Stimulated activated CD4-positive, alpha-beta T cell treated with anti-CD3 and anti-CD28 coated beads, Interleukin-1b, Interleukin-23, amount 100 ng/mL, for 48 hours (primary cell): ENCODE results near the gene KIF3B.
"Not testable (repeated sequence)": the region's sequence is repeated elsewhere in the genome, so short reads cannot be mapped to it uniquely, and the experiment has no call there.

ENCODE experiments used
- DNase-seq: peaks from one replicate; pipeline ENCODE4 v3.0.0-alpha.2; 2020

The KIF3B gene

GRCh38 chr20:32277361-32278198, at the start of gene KIF3B:
Gene KIF3B, plus strand, starts transcription at chr20:32277651. Its CDS starts 32,127 bp downstream, at chr20:32309778.
- peak; percentile 91 for DNase-seq

- no peak for DNase-seq
Measured at GRCh38 chr20:32227744-32228688, 49.4 kb upstream of the KIF3B start.

GRCh38 chr20:32229251-32229747, 48.2 kb upstream of the KIF3B start:
- no peak for DNase-seq

GRCh38 chr20:32230707-32231106, 46.7 kb upstream of the KIF3B start:
- no peak for DNase-seq

- no peak for DNase-seq
Measured at GRCh38 chr20:32231245-32231644, 46.2 kb upstream of the KIF3B start.

- DNase-seq = peak; percentile 70
Measured at GRCh38 chr20:32231847-32232246, 45.6 kb upstream of the KIF3B start.

GRCh38 chr20:32232326-32232886, 45.0 kb upstream of the KIF3B start:
- DNase-seq = no peak

- no peak for DNase-seq
Measured at GRCh38 chr20:32233286-32233685, 44.2 kb upstream of the KIF3B start.

GRCh38 chr20:32234135-32234808, 43.2 kb upstream of the KIF3B start:
- DNase-seq = no peak

- no peak for DNase-seq
Measured at GRCh38 chr20:32235331-32236047, 42.0 kb upstream of the KIF3B start.

- no peak for DNase-seq
Measured at GRCh38 chr20:32236048-32236533, 41.4 kb upstream of the KIF3B start.

GRCh38 chr20:32236819-32237218, 40.6 kb upstream of the KIF3B start:
- no peak for DNase-seq

- no peak for DNase-seq
Measured at GRCh38 chr20:32237419-32237818, 40.0 kb upstream of the KIF3B start.

GRCh38 chr20:32238483-32239425, 38.7 kb upstream of the KIF3B start:
- no peak for DNase-seq

- DNase-seq = no peak
Measured at GRCh38 chr20:32240205-32240604, 37.2 kb upstream of the KIF3B start.

- no peak for DNase-seq
Measured at GRCh38 chr20:32241807-32242206, 35.6 kb upstream of the KIF3B start.

- DNase-seq = no peak
Measured at GRCh38 chr20:32244150-32244823, 33.2 kb upstream of the KIF3B start.

GRCh38 chr20:32244959-32245358, 32.5 kb upstream of the KIF3B start:
- no peak for DNase-seq

GRCh38 chr20:32246208-32246607, 31.2 kb upstream of the KIF3B start:
- not testable (repeated sequence) for DNase-seq

GRCh38 chr20:32248043-32248442, 29.4 kb upstream of the KIF3B start:
- DNase-seq = peak; percentile 49
